ENCODE measurements around the gene SLC49A3. TPM values are rescaled to one million over a fixed set of nuclear protein-coding genes. Genes with fewer than 3 reads are reported as not detected.
A peak's percentile ranks its signal among the peaks of the same experiment; 100 is the strongest.

Gene SLC49A3
- total RNA-seq, 1 donor from 2014 or later, result 1.9 TPM

DNA sequence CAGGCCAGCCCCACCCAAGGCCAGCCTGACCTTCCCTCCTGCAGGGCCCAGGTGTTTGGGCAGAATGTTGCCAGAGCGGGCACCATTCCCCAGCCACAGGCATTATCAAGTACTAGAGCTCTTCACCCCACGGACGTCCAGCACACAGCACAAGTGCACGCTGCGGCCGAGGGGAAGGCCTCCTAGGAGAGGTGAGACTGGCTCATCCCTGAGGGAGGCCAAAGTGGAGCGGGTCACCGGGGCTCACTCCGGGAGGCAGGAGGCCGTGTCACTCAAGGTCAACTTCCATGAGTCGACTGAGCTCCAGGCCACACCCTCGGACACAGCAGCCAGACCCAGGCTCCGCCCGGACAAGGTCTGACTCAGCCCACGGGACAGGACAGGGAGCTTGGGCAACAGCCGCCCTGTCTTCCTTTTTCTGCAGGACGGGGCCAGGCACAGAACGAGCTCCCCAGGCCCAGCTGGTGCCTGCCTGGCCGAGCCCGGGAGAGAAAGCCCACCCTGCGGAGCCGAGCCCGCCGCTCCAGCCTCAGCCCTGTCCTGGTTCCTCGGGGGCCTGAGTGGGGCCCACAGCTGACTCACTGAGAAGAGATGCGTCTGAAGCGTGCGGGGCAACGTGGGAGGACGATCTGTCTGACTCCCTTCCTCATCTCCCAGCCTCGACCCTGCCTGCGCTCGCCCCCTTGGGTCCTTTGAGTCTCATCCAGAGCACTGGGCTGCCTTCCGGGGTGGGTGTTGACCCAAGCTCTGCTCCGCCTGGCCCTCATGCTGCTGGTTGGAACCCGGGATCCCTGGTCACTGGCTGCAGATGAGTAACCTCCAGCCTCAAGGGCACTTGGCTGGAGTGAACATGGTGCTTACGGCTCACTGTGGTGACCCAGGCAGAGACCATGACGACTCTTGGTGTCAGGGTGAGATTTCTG, 1.6 kb downstream of the SLC49A3 start:
- H3K4me3 Mint-ChIP-seq, result no peak overlapping the region
- no peak for DNase-seq (ENCODE audit: low spot score)
- H3K9me3 Mint-ChIP-seq, result peaks cover 3% of the 10 kb centered on the region
- peaks cover 11% of the 10 kb centered on the region for H3K4me1 ChIP-seq
- peaks cover 12% of the 10 kb centered on the region for H3K27me3 Mint-ChIP-seq (ENCODE audit: insufficient read depth, low read depth)
- no peaks in the 10 kb centered on the region for H3F3A ChIP-seq (ENCODE audit: low read depth)
- H2AFZ ChIP-seq (replicated peaks), result no peak overlapping the region
- TF ChIP-seq EZH2 (IDR thresholded peaks at IDR 0.05) (no peak), EZH2phosphoT487 (IDR thresholded peaks at IDR 0.05) (no peak)
- TF ChIP-seq, protein P1, sequence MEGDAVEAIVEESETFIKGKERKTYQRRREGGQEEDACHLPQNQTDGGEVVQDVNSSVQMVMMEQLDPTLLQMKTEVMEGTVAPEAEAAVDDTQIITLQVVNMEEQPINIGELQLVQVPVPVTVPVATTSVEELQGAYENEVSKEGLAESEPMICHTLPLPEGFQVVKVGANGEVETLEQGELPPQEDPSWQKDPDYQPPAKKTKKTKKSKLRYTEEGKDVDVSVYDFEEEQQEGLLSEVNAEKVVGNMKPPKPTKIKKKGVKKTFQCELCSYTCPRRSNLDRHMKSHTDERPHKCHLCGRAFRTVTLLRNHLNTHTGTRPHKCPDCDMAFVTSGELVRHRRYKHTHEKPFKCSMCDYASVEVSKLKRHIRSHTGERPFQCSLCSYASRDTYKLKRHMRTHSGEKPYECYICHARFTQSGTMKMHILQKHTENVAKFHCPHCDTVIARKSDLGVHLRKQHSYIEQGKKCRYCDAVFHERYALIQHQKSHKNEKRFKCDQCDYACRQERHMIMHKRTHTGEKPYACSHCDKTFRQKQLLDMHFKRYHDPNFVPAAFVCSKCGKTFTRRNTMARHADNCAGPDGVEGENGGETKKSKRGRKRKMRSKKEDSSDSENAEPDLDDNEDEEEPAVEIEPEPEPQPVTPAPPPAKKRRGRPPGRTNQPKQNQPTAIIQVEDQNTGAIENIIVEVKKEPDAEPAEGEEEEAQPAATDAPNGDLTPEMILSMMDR (IDR thresholded peaks at IDR 0.05), result no peak
- peaks cover 3% of the 10 kb centered on the region for H3K27me3 ChIP-seq
- H3K27ac Mint-ChIP-seq, result peak overlapping the region; percentile 50
- peaks cover 6% of the 10 kb centered on the region for H3K4me1 Mint-ChIP-seq
- H3K79me2 ChIP-seq (ENCODE audit: low read depth), result no peaks in the 10 kb centered on the region
- H3K4me2 ChIP-seq, result no peak overlapping the region
- no peak overlapping the region for H3K27ac ChIP-seq
- no peak overlapping the region for H3K9ac ChIP-seq
- no peaks in the 10 kb centered on the region for H4K20me1 ChIP-seq (ENCODE audit: low read depth)
- H3K4me3 ChIP-seq, result no peak overlapping the region
- no peaks in the 10 kb centered on the region for H3K9me3 ChIP-seq (ENCODE audit: low read depth)
- H3K36me3 ChIP-seq, result no peaks in the 10 kb centered on the region
- no peaks in the 10 kb centered on the region for H3K36me3 Mint-ChIP-seq

DNA sequence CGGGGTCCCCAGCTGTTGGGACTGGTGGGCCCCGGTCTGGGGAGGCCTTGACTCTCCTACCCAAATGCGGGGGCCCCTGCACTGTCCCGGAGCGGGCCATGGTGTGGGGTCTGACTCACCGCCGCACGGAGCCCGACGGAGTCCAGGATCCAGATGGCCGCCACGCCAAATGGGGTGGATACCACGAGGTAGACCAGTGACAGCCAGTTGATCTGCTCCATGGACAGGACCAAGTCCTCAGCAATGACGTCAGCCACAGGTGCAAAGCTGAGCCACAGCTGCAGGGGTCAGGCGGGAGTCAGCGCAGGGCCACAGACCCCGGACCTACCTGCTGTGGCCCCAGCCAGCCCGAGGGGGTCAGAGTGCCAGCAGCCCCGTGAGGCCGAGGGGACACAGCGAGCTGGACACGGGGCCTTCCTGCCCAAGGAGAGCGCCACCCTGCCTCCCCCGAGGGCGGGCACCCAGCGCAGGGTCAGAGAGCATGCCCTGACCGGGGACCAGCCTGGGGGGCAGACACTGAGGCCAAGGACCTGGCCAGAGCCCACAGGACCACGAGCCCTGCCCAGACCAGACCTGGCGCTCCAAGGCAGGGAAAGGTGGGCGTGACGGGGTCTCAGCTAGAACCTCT, 2.4 kb downstream of the SLC49A3 start:
- Mint-ChIP-seq H3K4me1 (peaks cover 6% of the 10 kb centered on the region), H3K4me3 (no peak overlapping the region), H3K27me3 (ENCODE audit: insufficient read depth, low read depth) (peaks cover 8% of the 10 kb centered on the region), H3K36me3 (no peaks in the 10 kb centered on the region), H3K27ac (no peak overlapping the region), H3K9me3 (peaks cover 3% of the 10 kb centered on the region)
- no peaks in the 10 kb centered on the region for H4K20me1 ChIP-seq (ENCODE audit: low read depth)
- H3K4me2 ChIP-seq, result no peak overlapping the region
- no peaks in the 10 kb centered on the region for H3F3A ChIP-seq (ENCODE audit: low read depth)
- no peak overlapping the region for H3K4me3 ChIP-seq
- TF ChIP-seq, protein P1 (IDR thresholded peaks at IDR 0.05), result no peak
- TF ChIP-seq EZH2phosphoT487 (IDR thresholded peaks at IDR 0.05) (no peak), EZH2 (IDR thresholded peaks at IDR 0.05) (no peak)
- no peak for DNase-seq (ENCODE audit: low spot score)
- no peaks in the 10 kb centered on the region for H3K79me2 ChIP-seq (ENCODE audit: low read depth)
- peaks cover 11% of the 10 kb centered on the region for H3K4me1 ChIP-seq
- no peaks in the 10 kb centered on the region for H3K36me3 ChIP-seq
- no peak overlapping the region for H3K9ac ChIP-seq
- H3K27me3 ChIP-seq, result peaks cover 3% of the 10 kb centered on the region
- no peak overlapping the region for H3K27ac ChIP-seq
- H3K9me3 ChIP-seq (ENCODE audit: low read depth), result no peaks in the 10 kb centered on the region
- H2AFZ ChIP-seq (replicated peaks), result no peak overlapping the region

DNA sequence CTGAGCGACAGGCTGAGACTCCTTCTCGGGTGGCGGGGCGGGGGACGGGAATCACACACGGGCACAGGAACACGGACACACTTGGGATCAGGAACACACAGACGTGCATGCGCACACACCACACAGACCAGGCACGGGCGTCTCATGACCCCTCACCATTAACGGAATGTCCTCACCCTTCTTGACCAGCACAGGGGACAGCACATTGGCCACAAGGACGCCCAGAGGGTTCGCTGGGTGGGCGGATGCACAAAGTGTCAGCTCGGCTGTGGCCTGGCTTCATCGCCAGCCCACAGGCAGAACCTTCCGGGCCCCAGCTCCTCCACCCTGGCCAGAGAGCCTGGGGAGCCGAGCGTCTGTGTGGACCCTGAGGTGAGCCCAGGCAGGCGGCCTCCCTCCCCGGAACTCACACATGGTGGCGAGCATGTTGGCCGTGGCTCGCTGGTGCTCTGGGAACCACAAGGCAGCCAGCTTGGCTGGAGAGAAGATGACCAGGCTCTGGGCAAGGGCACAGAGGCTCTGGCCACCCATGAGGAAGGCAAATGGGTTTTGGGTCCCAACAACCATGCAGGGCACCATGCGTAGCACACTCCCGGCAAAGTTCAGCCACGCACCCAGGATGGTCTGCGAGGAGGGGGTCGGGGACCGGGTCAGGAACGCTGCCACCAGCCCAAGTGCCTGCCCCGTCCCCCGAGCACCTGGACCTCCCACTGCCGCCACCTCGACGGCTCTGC, 3.1 kb downstream of the SLC49A3 start:
- H3K27ac ChIP-seq, result no peak overlapping the region
- Mint-ChIP-seq H3K36me3 (no peaks in the 10 kb centered on the region), H3K27me3 (ENCODE audit: insufficient read depth, low read depth) (peaks cover 8% of the 10 kb centered on the region), H3K4me3 (no peak overlapping the region), H3K4me1 (peaks cover 6% of the 10 kb centered on the region), H3K27ac (no peak overlapping the region), H3K9me3 (peaks cover 3% of the 10 kb centered on the region)
- no peak overlapping the region for H3K4me3 ChIP-seq
- peaks cover 12% of the 10 kb centered on the region for H3K4me1 ChIP-seq
- H3K79me2 ChIP-seq (ENCODE audit: low read depth), result no peaks in the 10 kb centered on the region
- H3K4me2 ChIP-seq, result no peak overlapping the region
- no peak overlapping the region for H3K9ac ChIP-seq
- peaks cover 2% of the 10 kb centered on the region for H3F3A ChIP-seq (ENCODE audit: low read depth)
- no peak overlapping the region for H2AFZ ChIP-seq (replicated peaks)
- H4K20me1 ChIP-seq (ENCODE audit: low read depth), result no peaks in the 10 kb centered on the region
- H3K36me3 ChIP-seq, result no peaks in the 10 kb centered on the region
- no peaks in the 10 kb centered on the region for H3K9me3 ChIP-seq (ENCODE audit: low read depth)
- no peak for DNase-seq (ENCODE audit: low spot score)
- TF ChIP-seq EZH2 (IDR thresholded peaks at IDR 0.05) (no peak), EZH2phosphoT487 (IDR thresholded peaks at IDR 0.05) (no peak)
- TF ChIP-seq, protein P1 (IDR thresholded peaks at IDR 0.05), result no peak
- H3K27me3 ChIP-seq, result peaks cover 3% of the 10 kb centered on the region
